ENCODE results near the gene KDM7A. TPM values are rescaled to one million over a fixed set of nuclear protein-coding genes. Genes with fewer than 3 reads are reported as not detected.

Gene KDM7A
- total and polyA plus RNA-seq, 9 donors: 3.8 to 13.2 (median 6.8) TPM

DNA sequence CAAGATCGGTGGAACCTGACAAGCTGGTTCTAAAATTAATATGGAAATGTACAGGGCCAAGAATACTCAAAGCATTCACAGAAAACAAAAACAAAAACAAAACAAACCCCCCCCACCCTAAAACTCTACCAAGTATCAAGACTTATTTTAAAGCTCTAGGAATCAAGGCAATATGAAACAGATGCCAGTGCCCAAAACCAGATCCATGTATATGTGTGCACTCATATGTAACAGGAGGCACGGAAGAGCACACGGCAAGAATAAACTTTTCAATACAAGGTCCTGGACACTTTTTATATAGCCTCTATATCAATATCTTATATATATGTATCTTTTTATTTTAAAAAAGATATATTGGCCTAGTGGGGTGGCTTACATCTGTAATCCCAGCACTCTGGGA, 35.5 kb downstream of the KDM7A start:
- no peak for DNase-seq
- Histone ChIP-seq H3K4me3 (no peak overlapping the region), H3K36me3 (no peaks in the 10 kb centered on the region), H3K27ac (no peak overlapping the region), H3K9me3 (no peaks in the 10 kb centered on the region), H3K27me3 (no peaks in the 10 kb centered on the region), H3K4me1 (ENCODE audit: insufficient read depth) (no peaks in the 10 kb centered on the region)
- 97 to 98% (median 98%) methylated on average over 3 of the region's 3 CpGs for WGBS, 3 donors
- intact Hi-C loops (cut with DNase I): no loop called here
- TF ChIP-seq EP300 (IDR thresholded peaks at IDR 0.05): no peak
- TF ChIP-seq POLR2A (IDR thresholded peaks at IDR 0.05): no peak
- TF ChIP-seq, protein P1, sequence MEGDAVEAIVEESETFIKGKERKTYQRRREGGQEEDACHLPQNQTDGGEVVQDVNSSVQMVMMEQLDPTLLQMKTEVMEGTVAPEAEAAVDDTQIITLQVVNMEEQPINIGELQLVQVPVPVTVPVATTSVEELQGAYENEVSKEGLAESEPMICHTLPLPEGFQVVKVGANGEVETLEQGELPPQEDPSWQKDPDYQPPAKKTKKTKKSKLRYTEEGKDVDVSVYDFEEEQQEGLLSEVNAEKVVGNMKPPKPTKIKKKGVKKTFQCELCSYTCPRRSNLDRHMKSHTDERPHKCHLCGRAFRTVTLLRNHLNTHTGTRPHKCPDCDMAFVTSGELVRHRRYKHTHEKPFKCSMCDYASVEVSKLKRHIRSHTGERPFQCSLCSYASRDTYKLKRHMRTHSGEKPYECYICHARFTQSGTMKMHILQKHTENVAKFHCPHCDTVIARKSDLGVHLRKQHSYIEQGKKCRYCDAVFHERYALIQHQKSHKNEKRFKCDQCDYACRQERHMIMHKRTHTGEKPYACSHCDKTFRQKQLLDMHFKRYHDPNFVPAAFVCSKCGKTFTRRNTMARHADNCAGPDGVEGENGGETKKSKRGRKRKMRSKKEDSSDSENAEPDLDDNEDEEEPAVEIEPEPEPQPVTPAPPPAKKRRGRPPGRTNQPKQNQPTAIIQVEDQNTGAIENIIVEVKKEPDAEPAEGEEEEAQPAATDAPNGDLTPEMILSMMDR (IDR thresholded peaks at IDR 0.05): no peak

GRCh38 chr7:140137078-140137477, 39.7 kb downstream of the KDM7A start:
- no peak for DNase-seq
- Histone ChIP-seq H3K36me3 (no peaks in the 10 kb centered on the region), H3K27me3 (no peaks in the 10 kb centered on the region), H3K4me1 (ENCODE audit: insufficient read depth) (no peaks in the 10 kb centered on the region), H3K4me3 (no peak overlapping the region), H3K9me3 (no peaks in the 10 kb centered on the region), H3K27ac (no peak overlapping the region)
- TF ChIP-seq POLR2A (IDR thresholded peaks at IDR 0.05) (no peak), EP300 (IDR thresholded peaks at IDR 0.05) (no peak)
- TF ChIP-seq, protein P1 (IDR thresholded peaks at IDR 0.05): no peak
- intact Hi-C loops (cut with DNase I): no loop called here
- 90 to 91% (median 91%) methylated on average over 2 of the region's 2 CpGs for WGBS, 3 donors

DNA sequence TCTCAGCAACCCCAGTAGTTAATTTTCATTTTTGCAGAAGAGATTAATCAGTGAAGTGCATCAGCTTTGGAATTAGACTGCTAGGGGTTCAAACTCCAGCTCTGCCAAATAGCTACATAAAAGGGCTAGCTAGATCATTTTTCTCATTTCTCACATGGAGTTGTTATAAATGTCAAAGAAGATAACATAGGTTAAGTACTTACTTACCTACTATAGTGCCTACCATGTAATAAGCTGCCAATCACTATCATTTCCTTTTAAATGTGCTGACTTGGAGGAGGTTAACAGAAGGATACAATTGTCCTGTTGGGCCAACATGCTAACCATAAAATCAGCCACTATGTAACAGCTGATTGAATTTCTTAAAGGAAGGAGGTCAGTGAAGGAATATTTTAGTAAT, 40.7 kb downstream of the KDM7A start:
- no peak for DNase-seq
- no peaks in the 10 kb centered on the region for H3K9me3 ChIP-seq
- H3K36me3 ChIP-seq: no peaks in the 10 kb centered on the region
- TF ChIP-seq POLR2A (IDR thresholded peaks at IDR 0.05): no peak
- TF ChIP-seq, protein P1 (IDR thresholded peaks at IDR 0.05): no peak
- no peak for TF ChIP-seq EP300 (IDR thresholded peaks at IDR 0.05)
- intact Hi-C loops (cut with DNase I): no loop called here
- H3K4me3 ChIP-seq: no peak overlapping the region
- no peaks in the 10 kb centered on the region for H3K27me3 ChIP-seq
- H3K4me1 ChIP-seq (ENCODE audit: insufficient read depth): no peaks in the 10 kb centered on the region
- no peak overlapping the region for H3K27ac ChIP-seq

DNA sequence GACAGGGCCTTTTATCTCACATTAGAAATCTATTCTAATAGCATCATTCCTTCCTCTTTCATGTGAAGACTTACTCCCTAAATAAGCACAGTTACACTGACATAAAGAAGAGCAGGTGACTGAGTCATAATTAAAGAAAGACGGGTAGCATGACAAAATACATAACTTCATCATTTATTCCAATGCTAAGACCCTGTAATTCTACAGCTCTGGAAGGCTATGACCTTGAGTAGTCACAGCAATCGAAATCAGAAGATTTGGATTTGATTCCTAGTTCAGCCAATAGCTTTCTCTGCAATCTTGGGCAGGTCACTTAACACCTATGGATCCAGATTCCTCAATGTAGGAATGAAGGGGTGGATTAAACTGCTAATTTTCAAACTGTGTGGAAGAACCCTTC, 42.7 kb downstream of the KDM7A start:
- no peaks in the 10 kb centered on the region for H3K9me3 ChIP-seq
- DNase-seq: no peak
- WGBS, 3 donors: 83 to 88% (median 86%) methylated on average over 2 of the region's 2 CpGs
- H3K4me1 ChIP-seq (ENCODE audit: insufficient read depth): no peaks in the 10 kb centered on the region
- no peaks in the 10 kb centered on the region for H3K36me3 ChIP-seq
- H3K4me3 ChIP-seq: no peak overlapping the region
- no peaks in the 10 kb centered on the region for H3K27me3 ChIP-seq
- intact Hi-C loops (cut with DNase I): no loop called here
- no peak overlapping the region for H3K27ac ChIP-seq
- TF ChIP-seq, protein P1 (IDR thresholded peaks at IDR 0.05): no peak
- TF ChIP-seq EP300 (IDR thresholded peaks at IDR 0.05): no peak
- TF ChIP-seq POLR2A (IDR thresholded peaks at IDR 0.05): no peak

Measured in ovary (tissue), 9 donors.